ENCODE results near the gene EN2.

- no peak for TF ChIP-seq POLR2A (IDR thresholded peaks at IDR 0.05)
- no peak for TF ChIP-seq CTCF (IDR thresholded peaks at IDR 0.05)
Observed at GRCh38 chr7:155441856-155442255, 16.1 kb upstream of the EN2 start.

Measured in right lobe of liver (tissue), 4 donors.